ENCODE results near the gene FMNL2. TPM values are rescaled to one million over a fixed set of nuclear protein-coding genes. Genes with fewer than 3 reads are reported as not detected.

Gene FMNL2
- total and polyA plus RNA-seq, 2 of the 4 experiments (the other 2 are of a cell fraction) = 10.9 to 11.4 TPM

DNA sequence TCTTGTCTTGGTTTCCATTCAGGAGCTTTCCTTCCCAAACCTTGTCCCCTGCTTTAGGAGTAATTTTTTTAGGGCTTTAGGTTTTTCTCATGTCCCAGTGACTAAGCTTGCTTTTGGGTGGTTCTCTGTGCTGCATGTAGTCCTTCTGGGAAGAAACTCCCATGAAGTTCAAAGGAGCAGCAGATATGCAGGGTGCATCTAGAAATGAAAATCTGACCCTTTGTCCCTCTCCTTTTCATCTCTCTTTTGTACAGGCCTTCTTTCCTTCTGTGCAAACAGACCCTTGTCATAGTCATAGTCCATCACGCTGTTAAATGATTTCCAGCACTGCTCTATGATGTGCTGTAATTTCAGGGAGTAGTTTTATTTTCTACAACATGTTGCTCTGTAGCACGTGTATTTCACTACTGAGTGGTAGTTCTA is 20.4 kb downstream of the FMNL2 start:
- Histone ChIP-seq H3K4me2 (ENCODE audit: low read depth, low read length) (no peak overlapping the region), H4K8ac (ENCODE audit: low read depth in 2 of 2, low read length in 2 of 2) (no peak overlapping the region), H3K23ac (ENCODE audit: low read depth, low read length) (no peak overlapping the region), H4K5ac (ENCODE audit: low read depth, low read length) (no peak overlapping the region), H3K27me3 (ENCODE audit: control insufficient read depth, insufficient read depth, low read length) (no peaks in the 10 kb centered on the region), H3K79me1 (ENCODE audit: low read depth in 1 of 2, low read length in 2 of 2) (peaks cover 5 to 17% of the 10 kb centered on the region in 2 experiments), H3K9ac (ENCODE audit: low read depth, low read length) (no peak overlapping the region), H2BK120ac (ENCODE audit: low read depth, low read length) (no peak overlapping the region), H3K27ac (ENCODE audit: insufficient read depth, low read length) (no peak overlapping the region), H2AK9ac (replicated peaks; ENCODE audit: low read depth, low read length, poor library complexity) (no peak overlapping the region), H2BK5ac (ENCODE audit: low read depth, low read length, poor library complexity, severe bottlenecking) (no peak overlapping the region), H2AK5ac (ENCODE audit: low read depth, low read length) (no peak overlapping the region), H3K4ac (ENCODE audit: low read depth, low read length) (no peak overlapping the region), H4K20me1 (ENCODE audit: insufficient read depth, low read length) (no peaks in the 10 kb centered on the region), H2BK20ac (ENCODE audit: low read depth, low read length) (no peak overlapping the region), H2AFZ (replicated peaks; ENCODE audit: low read length, poor library complexity) (no peak overlapping the region), H3K9me1 (ENCODE audit: insufficient read depth, low read length) (no peaks in the 10 kb centered on the region), H3K56ac (ENCODE audit: extremely low read depth, insufficient read depth, low read length) (no peak overlapping the region), H3K18ac (ENCODE audit: low read depth, low read length) (no peak overlapping the region), H2BK15ac (ENCODE audit: low read depth, low read length) (no peak overlapping the region), H3K4me3 (ENCODE audit: insufficient read depth, low read depth, low read length) (no peak overlapping the region), H4K91ac (ENCODE audit: insufficient read depth, low read depth, low read length) (no peak overlapping the region), H3K4me1 (ENCODE audit: control insufficient read depth, insufficient read depth, low read length) (no peaks in the 10 kb centered on the region; the same call in 1 of the 2 replicates), H3K36me3 (ENCODE audit: control insufficient read depth, insufficient read depth, low read length) (no peaks in the 10 kb centered on the region), H3K14ac (replicated peaks; ENCODE audit: low read depth, low read length) (no peak overlapping the region), H3K9me3 (ENCODE audit: control insufficient read depth, insufficient read depth, low read length) (no peaks in the 10 kb centered on the region)
- POLR2A ChIA-PET (ENCODE audit: unreplicated experiment) = no interaction called here
- no peak for TF ChIP-seq MAZ (IDR thresholded peaks at IDR 0.05; ENCODE audit: borderline replicate concordance, low read depth, low read length)
- TF ChIP-seq SMC3 (IDR thresholded peaks at IDR 0.05; ENCODE audit: low read depth, low read length) = no peak
- TF ChIP-seq CEBPB (IDR thresholded peaks at IDR 0.05; ENCODE audit: low read depth, low read length) = no peak
- no peak for TF ChIP-seq RFX5 (IDR thresholded peaks at IDR 0.05; ENCODE audit: low read depth, low read length)
- no peak for TF ChIP-seq NFE2L2 (IDR thresholded peaks at IDR 0.05; ENCODE audit: low read depth, low read length)
- TF ChIP-seq, protein P1, sequence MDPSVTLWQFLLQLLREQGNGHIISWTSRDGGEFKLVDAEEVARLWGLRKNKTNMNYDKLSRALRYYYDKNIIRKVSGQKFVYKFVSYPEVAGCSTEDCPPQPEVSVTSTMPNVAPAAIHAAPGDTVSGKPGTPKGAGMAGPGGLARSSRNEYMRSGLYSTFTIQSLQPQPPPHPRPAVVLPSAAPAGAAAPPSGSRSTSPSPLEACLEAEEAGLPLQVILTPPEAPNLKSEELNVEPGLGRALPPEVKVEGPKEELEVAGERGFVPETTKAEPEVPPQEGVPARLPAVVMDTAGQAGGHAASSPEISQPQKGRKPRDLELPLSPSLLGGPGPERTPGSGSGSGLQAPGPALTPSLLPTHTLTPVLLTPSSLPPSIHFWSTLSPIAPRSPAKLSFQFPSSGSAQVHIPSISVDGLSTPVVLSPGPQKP (IDR thresholded peaks at IDR 0.05; ENCODE audit: borderline replicate concordance, low read depth, low read length) = no peak
- TF ChIP-seq POLR2A (IDR thresholded peaks at IDR 0.05; ENCODE audit: low read depth, low read length) = no peak
- TF ChIP-seq CHD1 (IDR thresholded peaks at IDR 0.05; ENCODE audit: low read depth, low read length) = no peak
- TF ChIP-seq RCOR1 (IDR thresholded peaks at IDR 0.05; ENCODE audit: insufficient replicate concordance, low read length) = no peak
- TF ChIP-seq FOS (IDR thresholded peaks at IDR 0.05; ENCODE audit: low read depth, low read length) = no peak
- TF ChIP-seq, protein P2, sequence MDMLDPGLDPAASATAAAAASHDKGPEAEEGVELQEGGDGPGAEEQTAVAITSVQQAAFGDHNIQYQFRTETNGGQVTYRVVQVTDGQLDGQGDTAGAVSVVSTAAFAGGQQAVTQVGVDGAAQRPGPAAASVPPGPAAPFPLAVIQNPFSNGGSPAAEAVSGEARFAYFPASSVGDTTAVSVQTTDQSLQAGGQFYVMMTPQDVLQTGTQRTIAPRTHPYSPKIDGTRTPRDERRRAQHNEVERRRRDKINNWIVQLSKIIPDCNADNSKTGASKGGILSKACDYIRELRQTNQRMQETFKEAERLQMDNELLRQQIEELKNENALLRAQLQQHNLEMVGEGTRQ (IDR thresholded peaks at IDR 0.05; ENCODE audit: low read depth, low read length) = no peak
- no peak for TF ChIP-seq MAFK (IDR thresholded peaks at IDR 0.05; ENCODE audit: low read depth, low read length)
- CTCF ChIA-PET = interaction anchor here (1.4 kb wide), 1 partner anchor 283 kb away, joined by 5 read pairs; no protein-coding TSS in a partner anchor
- no peak for ATAC-seq (ENCODE audit: low read depth)
- dilution Hi-C loops (cut with HindIII; ENCODE audit: low sequenced_read_pairs, unreplicated experiment) = no loop called here
- no CpG with 5 or more reads among the region's 2 CpGs for WGBS, 2 experiments (ENCODE audit: extremely low coverage in 2 of 2, insufficient read length in 1 of 2)
- no peak for DNase-seq
- intact Hi-C loops (cut with micrococcal nuclease) = no loop called here
- no TSS peak for BruUV-seq (replicated peaks)
- in situ Hi-C loops (cut with MboI; ENCODE audit: low sequenced_read_pairs) = no loop called here

Measured in IMR-90 (cell line).